ENCODE results near the gene MORC2.

Gene MORC2

GRCh38 chr22:30968015-30968923, at the start of gene MORC2:
TSS of gene MORC2 (minus strand) at chr22:30968774. CDS start at chr22:30967889, 885 bp downstream.
- peak in 1 of 2 experiments; percentile 4 for DNase-seq (ENCODE audit: low read depth in 2 of 2)

- no peak for DNase-seq (ENCODE audit: low read depth in 2 of 2)
Measured at GRCh38 chr22:31005535-31005934, 37.0 kb upstream of the MORC2 start.

DNA sequence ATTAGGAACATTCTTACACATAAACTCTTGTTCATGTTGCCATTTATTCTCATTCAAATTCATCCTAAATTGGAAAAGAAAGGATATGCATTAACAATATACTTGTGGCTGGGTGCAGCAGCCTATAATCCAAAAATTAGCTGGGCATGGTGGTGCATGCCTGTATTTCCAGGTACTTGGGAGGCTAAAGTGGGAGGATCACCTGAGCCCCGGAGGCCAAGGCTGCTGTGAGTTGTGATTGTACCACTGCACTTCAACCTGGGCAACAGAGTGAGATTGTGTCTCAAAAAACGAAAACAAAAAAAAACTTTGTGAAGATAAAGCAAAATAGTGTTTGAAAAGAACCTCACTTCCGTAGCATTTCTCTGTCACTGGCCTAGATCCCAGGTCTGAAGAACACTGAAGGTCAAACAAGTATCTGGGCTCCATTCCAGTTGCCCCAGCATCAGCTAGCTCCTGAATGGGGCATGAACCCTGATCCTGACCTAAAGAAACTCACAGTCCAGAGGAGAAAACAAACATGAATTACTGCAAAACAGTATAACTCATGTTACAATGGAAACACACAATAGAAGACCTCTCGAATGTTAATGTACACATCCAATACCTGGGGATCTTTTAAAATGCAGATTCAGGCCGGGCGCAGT, 32.7 kb upstream of the MORC2 start:
- no peak for DNase-seq (ENCODE audit: low read depth in 2 of 2)

GRCh38 chr22:30998329-30998728, 29.8 kb upstream of the MORC2 start:
- no peak for DNase-seq (ENCODE audit: low read depth in 2 of 2)

- no peak for DNase-seq (ENCODE audit: low read depth in 2 of 2)
Measured at GRCh38 chr22:30996462-30996861, 27.9 kb upstream of the MORC2 start.

GRCh38 chr22:30994960-30995359, 26.4 kb upstream of the MORC2 start:
- DNase-seq (ENCODE audit: low read depth in 2 of 2) = no peak

DNA sequence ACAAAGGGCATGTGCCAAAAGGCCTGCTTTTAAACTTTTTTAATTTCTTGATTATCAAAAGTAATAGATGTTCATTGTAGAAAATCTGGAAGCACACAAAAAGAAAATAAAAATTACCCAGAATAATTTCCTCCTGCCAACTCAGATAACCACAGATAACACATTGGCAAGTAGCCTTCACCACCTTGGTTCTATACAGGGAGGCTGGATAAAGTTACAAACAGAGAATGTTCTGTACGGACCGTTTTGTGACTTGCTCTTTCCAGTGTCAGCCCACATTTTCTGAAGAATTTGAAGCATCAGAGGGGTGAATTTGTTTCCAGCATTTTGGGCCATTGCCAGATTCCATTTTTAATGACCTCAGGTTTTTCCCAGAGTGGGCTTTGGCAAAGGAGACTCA, 24.0 kb upstream of the MORC2 start:
- no peak for DNase-seq (ENCODE audit: low read depth in 2 of 2)

GRCh38 chr22:30990690-30991089, 22.1 kb upstream of the MORC2 start:
- no peak for DNase-seq (ENCODE audit: low read depth in 2 of 2)

GRCh38 chr22:30989474-30989873, 20.9 kb upstream of the MORC2 start:
- no peak for DNase-seq (ENCODE audit: low read depth in 2 of 2)

DNA sequence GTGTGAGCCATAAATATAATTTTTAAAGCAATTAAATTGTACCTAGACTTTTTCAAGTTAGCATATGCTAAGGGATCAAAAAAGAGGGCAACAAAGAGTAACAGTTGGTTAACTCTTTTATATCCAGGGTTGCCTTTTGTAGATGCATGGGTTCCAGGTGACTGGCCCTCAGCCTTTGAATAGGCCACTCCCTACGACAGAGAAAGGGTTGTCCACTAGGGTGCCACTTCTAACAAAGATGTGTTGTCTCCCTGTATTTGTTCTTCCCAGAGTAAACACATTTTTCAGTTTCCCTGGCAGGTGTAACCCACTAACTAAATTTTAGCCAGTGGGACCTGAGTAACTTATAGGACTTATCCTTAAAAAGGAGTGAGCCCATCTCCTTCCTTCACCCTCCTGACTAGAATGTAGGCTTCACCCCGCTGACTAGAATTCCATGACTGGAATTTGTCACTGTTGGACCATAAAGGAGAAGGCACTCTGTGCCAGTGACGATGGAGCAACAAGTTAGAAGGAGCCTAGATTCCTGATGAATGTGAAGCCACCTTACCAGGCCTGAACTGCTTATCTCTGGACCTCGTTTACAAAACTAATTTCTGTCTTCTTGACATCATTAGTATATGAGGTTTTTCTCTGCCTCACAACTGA, 17.1 kb upstream of the MORC2 start:
- no peak for DNase-seq (ENCODE audit: low read depth in 2 of 2)

DNA sequence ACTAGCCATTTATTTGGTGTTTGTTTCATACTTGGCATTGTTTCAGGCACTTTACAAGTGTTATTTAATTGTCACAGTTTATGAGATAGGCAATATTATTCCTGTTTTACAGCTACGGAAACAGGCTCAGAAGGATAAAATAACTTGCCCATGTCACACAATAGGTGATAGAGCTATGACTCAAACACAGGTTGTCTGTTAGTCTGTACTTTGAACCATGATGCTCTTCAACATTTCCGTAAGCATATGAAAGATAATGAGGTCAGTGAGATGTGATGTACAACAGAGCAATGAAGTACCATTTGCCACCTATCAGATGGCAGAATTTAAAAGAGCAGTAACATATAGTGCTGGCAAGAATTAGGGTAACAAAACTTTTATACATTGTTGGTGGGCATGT, 15.7 kb upstream of the MORC2 start:
- no peak for DNase-seq (ENCODE audit: low read depth in 2 of 2)

- no peak for DNase-seq (ENCODE audit: low read depth in 2 of 2)
Measured at GRCh38 chr22:30982512-30982911, 13.9 kb upstream of the MORC2 start.

DNA sequence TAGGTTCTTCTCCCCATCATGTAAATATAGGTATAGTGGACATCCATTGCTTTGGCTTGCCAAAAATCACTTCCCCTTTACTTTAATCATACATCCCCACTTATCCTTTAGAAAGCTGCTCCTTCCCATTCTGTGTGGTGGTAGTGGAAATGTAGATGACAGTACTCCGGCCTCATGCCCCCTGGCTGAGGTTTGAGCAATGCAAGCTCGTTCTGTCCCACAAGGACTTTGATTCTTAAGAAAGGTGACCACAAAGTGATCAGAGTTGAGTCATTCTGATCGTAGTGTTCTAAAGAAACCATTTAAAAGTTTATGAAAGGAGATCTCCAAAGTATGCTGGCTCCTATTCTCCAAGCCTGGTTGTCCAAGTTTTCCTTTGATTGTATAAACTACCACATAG, 11.4 kb upstream of the MORC2 start:
- no peak for DNase-seq (ENCODE audit: low read depth in 2 of 2)

DNA sequence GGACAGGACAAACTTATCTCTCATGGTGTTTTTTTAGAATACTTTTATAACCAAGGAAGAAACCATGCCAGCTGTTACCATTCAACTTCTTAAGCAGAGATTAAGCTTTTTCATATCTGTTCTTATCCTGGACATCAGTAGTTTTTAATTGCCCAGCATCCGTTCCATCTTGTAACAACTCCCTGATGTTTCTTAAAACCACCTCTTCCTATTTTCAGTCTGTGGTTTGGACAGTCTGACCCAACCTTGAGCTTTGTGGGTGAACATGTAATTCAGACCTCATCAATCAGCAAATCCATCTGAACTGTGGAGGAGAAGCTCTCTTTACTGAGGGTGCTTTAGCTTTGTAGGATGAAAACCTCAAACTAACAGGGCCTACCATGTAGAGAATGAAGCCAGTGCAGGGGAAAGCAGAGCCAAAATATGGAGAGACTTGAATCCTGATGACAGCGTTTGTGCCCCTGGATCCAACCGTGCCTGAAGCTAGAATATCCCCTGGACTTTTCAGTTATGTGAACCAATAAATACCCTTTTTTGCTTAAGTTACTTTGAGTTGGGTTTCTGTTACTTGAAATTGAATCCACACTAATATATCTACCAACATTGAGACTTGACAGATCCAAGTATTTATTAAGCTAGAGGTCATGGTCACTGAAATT, 9.9 kb upstream of the MORC2 start:
- DNase-seq (ENCODE audit: low read depth in 2 of 2) = no peak

DNA sequence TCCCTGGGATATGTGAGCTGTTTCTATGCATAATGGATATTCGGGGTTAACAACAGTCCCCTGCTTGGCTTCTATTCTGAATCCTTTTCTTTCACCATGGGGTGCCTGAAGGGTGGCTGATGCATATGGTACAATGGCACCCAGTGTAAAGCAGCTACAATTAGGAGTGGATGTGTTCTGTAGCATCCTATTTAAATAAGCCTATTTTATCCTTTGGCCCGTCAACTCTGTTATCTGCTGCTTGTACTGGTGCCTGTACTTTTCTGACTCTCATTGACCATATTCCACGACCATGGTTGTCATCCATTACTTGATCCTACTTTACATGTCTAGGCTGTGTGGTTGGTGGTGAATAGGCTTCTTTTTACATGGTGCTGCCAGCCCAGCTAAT, 1.8 kb upstream of the MORC2 start:
- no peak for DNase-seq (ENCODE audit: low read depth in 2 of 2)

DNA sequence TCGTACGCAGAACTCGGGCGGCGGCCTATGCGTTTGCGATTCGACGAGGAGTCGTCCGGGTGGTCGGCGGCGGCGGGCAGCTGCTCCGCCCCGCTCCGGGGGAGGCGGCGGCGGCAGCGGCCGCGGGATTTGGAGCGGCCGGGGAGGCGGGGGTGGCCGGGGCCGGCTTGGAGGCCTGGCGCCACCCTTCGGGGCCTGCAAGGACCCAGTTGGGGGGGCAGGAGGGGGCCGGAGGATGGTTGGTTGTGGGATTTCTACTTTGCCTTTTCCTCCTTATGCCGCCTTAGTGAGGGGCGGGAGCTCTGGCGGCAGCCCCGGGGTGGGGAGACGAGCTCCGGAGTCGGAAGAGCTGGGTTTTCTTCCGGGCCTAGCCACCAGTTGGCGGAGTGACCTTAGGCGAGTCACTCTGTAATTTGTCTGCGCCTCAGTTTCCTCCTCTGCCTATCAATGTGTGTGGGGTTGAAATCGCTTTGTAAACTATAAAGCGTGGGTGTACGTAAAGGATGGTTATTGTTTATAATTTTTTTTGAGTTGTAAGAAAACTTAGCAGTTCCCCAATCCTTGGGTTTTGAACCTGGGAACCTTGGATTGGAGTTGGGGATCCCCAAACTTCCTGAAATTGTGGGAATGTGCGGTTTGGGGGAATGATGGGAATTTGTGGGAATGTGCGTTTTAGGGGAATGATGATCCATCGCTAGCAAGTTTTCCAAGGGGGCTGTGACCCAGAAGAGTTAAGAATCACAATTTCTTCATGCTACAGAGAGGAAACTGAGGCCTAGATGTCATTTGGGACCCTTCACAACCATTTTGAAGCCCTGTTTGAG, 1.2 kb upstream of the MORC2 start:
- DNase-seq (ENCODE audit: low read depth in 2 of 2) = no peak

DNA sequence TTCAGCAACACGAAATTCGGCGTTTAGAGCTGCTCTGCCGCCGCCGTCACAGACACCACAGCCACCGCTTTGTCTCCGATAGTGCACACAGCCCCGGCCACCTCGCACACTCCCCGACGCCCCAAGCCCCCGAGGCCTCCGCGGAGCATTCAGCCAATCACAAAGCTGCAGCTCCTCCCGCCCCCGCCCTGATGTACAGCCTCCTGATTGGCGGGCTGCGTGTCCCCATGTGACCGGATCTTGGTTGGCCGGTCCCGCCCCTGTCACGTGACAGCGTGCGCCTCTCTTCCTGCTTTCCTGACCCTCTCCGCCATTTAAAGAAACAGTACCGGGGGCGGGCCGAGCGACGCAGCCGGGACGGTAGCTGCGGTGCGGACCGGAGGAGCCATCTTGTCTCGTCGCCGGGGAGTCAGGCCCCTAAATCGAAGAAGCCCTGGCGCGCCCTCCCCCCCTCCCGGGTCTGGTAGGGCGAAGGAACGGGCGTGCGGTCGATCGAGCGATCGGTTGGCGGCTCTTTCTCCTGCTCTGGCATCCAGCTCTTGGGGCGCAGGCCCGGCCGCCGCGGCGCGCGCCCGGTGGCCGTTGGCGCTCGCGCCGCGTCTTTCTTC, 454 bp upstream of the MORC2 start, which contains the start of gene TUG1:
TUG1 (plus strand) TSS at position 342 of the 608 bp plus-strand sequence.
- DNase-seq (ENCODE audit: low read depth in 2 of 2) = peak; percentile 97 to 98

- no peak for DNase-seq (ENCODE audit: low read depth in 2 of 2)
Measured at GRCh38 chr22:30964858-30965257, 3.7 kb downstream of the MORC2 start.

DNA sequence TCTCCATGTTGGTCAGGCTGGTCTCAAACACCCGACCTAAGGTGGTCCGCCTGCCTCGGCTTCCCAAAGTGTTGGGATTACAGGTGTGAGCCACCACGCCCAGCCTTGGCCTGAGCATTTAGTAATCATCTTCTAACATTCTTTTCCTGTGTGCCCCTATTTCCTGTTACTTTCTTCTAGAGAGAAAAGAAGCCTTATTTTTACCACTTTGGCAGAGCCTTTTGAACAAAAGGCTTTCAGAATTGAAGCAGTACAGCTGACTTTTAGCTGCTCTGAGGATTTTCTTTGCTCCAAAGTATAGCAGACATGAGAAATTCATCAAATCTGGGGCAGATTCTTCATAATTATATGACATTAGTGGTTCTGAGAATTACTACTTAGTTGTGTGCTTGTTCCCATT, 13.4 kb downstream of the MORC2 start:
- DNase-seq (ENCODE audit: low read depth in 2 of 2) = no peak

DNA sequence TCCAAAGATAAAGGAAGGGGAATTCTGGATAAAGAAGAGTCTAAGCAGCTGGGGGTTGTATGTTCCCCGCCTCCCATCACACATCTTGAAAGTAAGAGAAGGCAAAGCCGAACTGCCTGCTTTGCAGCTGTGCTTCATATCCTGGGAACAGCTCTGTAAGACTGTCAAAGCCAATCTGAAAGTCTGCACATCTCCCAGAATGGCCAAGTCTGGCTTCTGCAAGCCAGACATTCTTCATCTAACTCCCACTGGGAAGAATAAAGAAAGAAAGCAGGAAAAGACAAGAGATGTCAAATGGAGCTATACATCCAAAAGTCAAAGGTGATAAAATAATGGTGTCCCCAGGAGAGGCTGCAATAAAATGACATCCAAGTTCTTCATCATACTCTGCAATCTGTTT, 15.4 kb downstream of the MORC2 start:
- DNase-seq (ENCODE audit: low read depth in 2 of 2) = no peak
